K562 (cell line): ENCODE data around the gene DCAF4. TPM values are rescaled to one million over a fixed set of nuclear protein-coding genes. Genes with fewer than 3 reads are reported as not detected.

Source experiments
- ATAC-seq: fragments of 200-7000 bp; cut with Tn5 transposase; 3 replicates; pipeline ENCODE4 v1.9.1; 2020; ENCODE audit warnings: moderate library complexity
- BruUV-seq: library from RNA; stranded (reverse); fragments of 400-500 nt; replicated peaks from 2 replicates; lab custom pipeline; 2021; lab: Mats Ljungman, UMichigan
- CTCF ChIA-PET: fragments of 300-600 bp; formaldehyde crosslinking; extraction: SDS; loops from one replicate; lab custom pipeline; 2021; ENCODE audit warnings: low intra/inter-chr PET ratio; lab: Yijun Ruan, JAX
- POLR2A ChIA-PET: fragments of 300-600, 350-650 bp; sonication (Branson Sonifier 250); formaldehyde crosslinking; extraction: SDS; loops from one replicate; lab custom pipeline; 2021; ENCODE audit warnings: antibody characterized with exemption, inconsistent platforms; lab: Yijun Ruan, JAX
- DNase-seq, 4 experiments: peaks; one replicate each; pipeline versions ENCODE4 v3.0.0 to v3.0.0-alpha.2; 2011 to 2018; ENCODE audit warnings: low spot score in 3 of 4, mixed read lengths in 3 of 4; ENCODE audit errors: extremely low read depth in 1 of 4
- FAIRE-seq: peaks from 2 replicates; lab custom pipeline; 2011; peaks lifted over from hg19 to GRCh38; lab: Jason Lieb, UNC
- H2AFZ ChIP-seq: 2 replicates; pipeline ENCODE4 v1.6.0; 2011; ENCODE audit warnings: low read depth, low read length, control low read depth, inconsistent platforms
- H3K27ac ChIP-seq: fragments of 200-600 bp; 3 replicates; pipeline ENCODE4 v1.8.0; 2011; ENCODE audit warnings: low read depth, mild to moderate bottlenecking, control low read depth, inconsistent platforms, low read length, moderate library complexity, mixed read lengths; ENCODE audit errors: extremely low read depth
- H3K27me3 ChIP-seq, 2 experiments: fragments of 300-600 bp in 1 of 2; 2 replicates in 1 of 2; 3 replicates in 1 of 2; pipeline versions ENCODE4 v1.6.0 to v1.8.0; 2011; ENCODE audit warnings: inconsistent platforms in 2 of 2, low read length in 2 of 2, mild to moderate bottlenecking in 1 of 2, mixed read lengths in 1 of 2, moderate library complexity in 1 of 2; ENCODE audit not compliant: control insufficient read depth in 2 of 2, insufficient read depth in 2 of 2
- H3K36me3 ChIP-seq: fragments of 300-600 bp; 3 replicates; pipeline ENCODE4 v1.8.0; 2011; ENCODE audit warnings: mild to moderate bottlenecking, low read length, inconsistent platforms; ENCODE audit not compliant: control insufficient read depth, insufficient read depth
- H3K4me1 ChIP-seq, 2 experiments: fragments of 200-600 bp in 1 of 2; replicated peaks in 1 of 2; 2 replicates in 1 of 2; 3 replicates in 1 of 2; pipeline versions ENCODE4 v1.5.1 to v1.8.0; 2011; ENCODE audit warnings: inconsistent platforms in 2 of 2, low read length in 2 of 2, mild to moderate bottlenecking in 1 of 2, mixed read lengths in 1 of 2, moderate library complexity in 1 of 2; ENCODE audit not compliant: control insufficient read depth in 2 of 2, insufficient read depth in 2 of 2
- H3K4me2 ChIP-seq: 2 replicates; pipeline ENCODE4 v1.6.1; 2011; ENCODE audit warnings: low read length, control low read depth, inconsistent platforms, mixed read lengths; ENCODE audit not compliant: insufficient read depth
- H3K4me3 ChIP-seq: fragments of 200-600 bp; sonication (generic), shearing (Covaris generic); 2 replicates; pipeline ENCODE4 v1.5.1; 2016; ENCODE audit warnings: control low read depth, inconsistent platforms
- H3K79me2 ChIP-seq: fragments of 200-600 bp; 3 replicates; pipeline ENCODE4 v1.8.0; 2011; ENCODE audit warnings: low read length, inconsistent platforms; ENCODE audit not compliant: control insufficient read depth, insufficient read depth
- H3K9ac ChIP-seq, 2 experiments: 2 replicates each; pipeline versions ENCODE4 v1.6.0 to v1.6.1; 2011; ENCODE audit warnings: low read depth in 2 of 2, low read length in 2 of 2, control low read depth in 1 of 2, inconsistent platforms in 1 of 2, mild to moderate bottlenecking in 1 of 2, mixed read lengths in 1 of 2; ENCODE audit not compliant: insufficient read depth in 1 of 2
- H3K9me1 ChIP-seq: one replicate; pipeline ENCODE4 v1.6.0; 2011; ENCODE audit warnings: inconsistent platforms, mild to moderate bottlenecking, low read length, moderate library complexity; ENCODE audit not compliant: control insufficient read depth, insufficient read depth
- H3K9me3 ChIP-seq: replicated peaks from 2 replicates; pipeline ENCODE4 v1.5.1; 2011; ENCODE audit warnings: low read depth, low read length, inconsistent platforms; ENCODE audit not compliant: control insufficient read depth, insufficient read depth
- H4K20me1 ChIP-seq: replicated peaks from 2 replicates; pipeline ENCODE4 v1.6.1; 2011; ENCODE audit warnings: low read length, inconsistent platforms, mixed read lengths; ENCODE audit not compliant: control insufficient read depth, insufficient read depth
- CCNT2 ChIP-seq: IDR thresholded peaks from 2 replicates; pipeline ENCODE4 v1.6.1; 2011; ENCODE audit warnings: borderline replicate concordance, low read depth, mild to moderate bottlenecking, moderate library complexity, mixed read lengths, low read length; ENCODE audit not compliant: insufficient read length; ENCODE audit errors: extremely low read depth
- E2F6 ChIP-seq, 2 experiments: IDR thresholded peaks; 2 replicates each; pipeline ENCODE4 v1.6.1; 2011; ENCODE audit warnings: borderline replicate concordance in 1 of 2, control low read depth in 1 of 2, low read depth in 1 of 2, low read length in 1 of 2, mild to moderate bottlenecking in 1 of 2, mixed read lengths in 1 of 2, moderate library complexity in 1 of 2; ENCODE audit not compliant: insufficient read depth in 1 of 2, insufficient read length in 1 of 2, poor library complexity in 1 of 2, severe bottlenecking in 1 of 2; ENCODE audit errors: extremely low read depth in 1 of 2
- MAZ ChIP-seq, 2 experiments: fragments of 450-650 bp in 1 of 2; sonication (generic) in 1 of 2; formaldehyde crosslinking; IDR thresholded peaks in 1 of 2; conservative IDR thresholded peaks in 1 of 2; 2 replicates each; pipeline versions ENCODE4 v1.4.0 to v1.5.0; 2020; ENCODE audit warnings: mild to moderate bottlenecking in 1 of 2, missing genetic modification reagents in 1 of 2
- MEF2D ChIP-seq: conservative IDR thresholded peaks from 2 replicates; pipeline ENCODE4 v1.6.1; 2016; ENCODE audit warnings: low read depth, missing genetic modification characterization, missing compliant biosample characterization
- NFIC ChIP-seq: fragments of 450-650 bp; IDR thresholded peaks from 2 replicates; pipeline ENCODE4 v1.6.1; 2017; ENCODE audit warnings: mild to moderate bottlenecking, inconsistent platforms
- POLR2B ChIP-seq: fragments of 450-650 bp; IDR thresholded peaks from 2 replicates; pipeline ENCODE4 v1.6.1; 2018; ENCODE audit warnings: low read depth; ENCODE audit not compliant: partially characterized antibody
- SIN3B ChIP-seq: fragments of 450-650 bp; IDR thresholded peaks from 2 replicates; pipeline ENCODE4 v1.6.1; 2017; ENCODE audit warnings: low read depth, mild to moderate bottlenecking, moderate library complexity
- ZBED1 ChIP-seq: IDR thresholded peaks from 2 replicates; pipeline ENCODE4 v1.6.1; 2014
- ZNF511 ChIP-seq: sonication (generic); formaldehyde crosslinking; IDR thresholded peaks from 2 replicates; pipeline ENCODE4 v1.8.0; 2022; ENCODE audit warnings: mild to moderate bottlenecking, missing genetic modification reagents
- WGBS: fragments of 100-300 bp; shearing (Covaris generic); methylation state at CpG from one replicate; pipeline ENCODE4 v1.1.6; 2016; ENCODE audit warnings: low coverage, mixed read lengths; ENCODE audit not compliant: insufficient coverage; ENCODE audit errors: missing lambda C conversion rate; 5-methylcytosine and 5-hydroxymethylcytosine counted together
- in situ Hi-C: fragments of 300-500 bp; cut with MboI; formaldehyde crosslinking; loops from 4 replicates; pipeline ENCODE4 v1.15.0; 2018; ENCODE audit warnings: inconsistent platforms, mixed read lengths
- intact Hi-C: fragments of 100-400 bp; cut with micrococcal nuclease; formaldehyde crosslinking; loops from 2 replicates; pipeline ENCODE4 v1.14.2; 2022
- polyA plus RNA-seq, 8 experiments: library from polyadenylated mRNA; depleted of rRNA in 4 of 8; stranded (reverse) in 5 of 8; unstranded in 3 of 8; fragments of >200 nt; fragmentation: Nextera tagmentation in 2 of 8; fragmentation: Illumina TruSeq in 1 of 8; extraction: Ambion mirVana in 2 of 8; extraction: Trizol in 1 of 8; gene quantifications; 2 replicates each; pipeline versions ENCODE4 v1.2.1 to v1.2.3, GENCODE V29; 2011 to 2014; ENCODE audit warnings: inconsistent platforms in 1 of 8, missing spikeins in 1 of 8
- total RNA-seq, 7 experiments: library from RNA; depleted of rRNA in 6 of 7; stranded (reverse); fragments of >200 nt in 6 of 7; fragmentation: Illumina TruSeq in 2 of 7; extraction: Trizol in 2 of 7; gene quantifications; 2 replicates each; pipeline versions ENCODE4 v1.2.1 to v1.2.3, GENCODE V29; 2011 to 2021; ENCODE audit warnings: low replicate concordance in 1 of 7
- TF ChIP-seq, protein P1 (sequence below): fragments of 250-450 bp; sonication (Bioruptor Pico); IDR thresholded peaks from 2 replicates; pipeline ENCODE4 v1.5.0; 2021; ENCODE audit warnings: mild to moderate bottlenecking, borderline replicate concordance
- TF ChIP-seq, protein P2 (sequence below): fragments of 450-650 bp; conservative IDR thresholded peaks from 2 replicates; pipeline ENCODE4 v1.6.1; 2016; ENCODE audit warnings: missing genetic modification characterization, low read depth, mild to moderate bottlenecking, missing compliant biosample characterization, moderate library complexity
- TF ChIP-seq, protein P3 (sequence below), 2 experiments: fragments of 450-650 bp in 1 of 2; sonication (generic) in 1 of 2; formaldehyde crosslinking in 1 of 2; IDR thresholded peaks in 1 of 2; conservative IDR thresholded peaks in 1 of 2; 2 replicates each; pipeline versions ENCODE4 v1.6.1 to v1.8.1; 2016 to 2023; ENCODE audit warnings: mild to moderate bottlenecking in 2 of 2, moderate library complexity in 2 of 2, inconsistent platforms in 1 of 2, missing genetic modification reagents in 1 of 2

Gene DCAF4
- total and polyA plus RNA-seq, 9 of the 15 experiments (the other 6 are each of a cell fraction or from before 2014, with no cell fraction given) = 2.7 to 49.2 (median 22.9) TPM

- intact Hi-C loops = loop anchor here (10.0 kb wide), 1 partner anchor 539 kb away; no protein-coding TSS in a partner anchor
- no peak for FAIRE-seq
- no TSS peak for BruUV-seq
- no peaks in the 10 kb centered on the region for H4K20me1 ChIP-seq
- H3K9me3 ChIP-seq = no peaks in the 10 kb centered on the region
- peaks cover 21 to 49% of the 10 kb centered on the region in 2 experiments for H3K4me1 ChIP-seq
- peak overlapping the region; percentile 98 for H3K27ac ChIP-seq
- peaks cover 8% of the 10 kb centered on the region; the same call in 1 of the 3 replicates for H3K36me3 ChIP-seq
- peak overlapping the region; percentile 94 to 98 for H3K9ac ChIP-seq
- peak overlapping the region; percentile 92 for H3K4me2 ChIP-seq
- 1% methylated on average over 20 of the region's 33 CpGs for WGBS
- POLR2A ChIA-PET = interaction anchor here (0.5 to 2.0 kb wide), 9 partner anchors 9 to 417 kb away, joined by 3 to 11 read pairs (median 4); partner anchors contain the start of gene ZFYVE1
- peak overlapping the region; percentile 90 for H3K4me3 ChIP-seq
- ATAC-seq = peak; percentile 54
- in situ Hi-C loops = no loop called here
- H3K9me1 ChIP-seq = no peaks in the 10 kb centered on the region
- peak in 2 of 4 experiments; percentile 93 for DNase-seq
- peaks cover 47% of the 10 kb centered on the region for H3K79me2 ChIP-seq
- no peaks in the 10 kb centered on the region for H3K27me3 ChIP-seq
- peak overlapping the region; percentile 84 for H2AFZ ChIP-seq
- CTCF ChIA-PET = no interaction called here
- TF ChIP-seq, protein P1, sequence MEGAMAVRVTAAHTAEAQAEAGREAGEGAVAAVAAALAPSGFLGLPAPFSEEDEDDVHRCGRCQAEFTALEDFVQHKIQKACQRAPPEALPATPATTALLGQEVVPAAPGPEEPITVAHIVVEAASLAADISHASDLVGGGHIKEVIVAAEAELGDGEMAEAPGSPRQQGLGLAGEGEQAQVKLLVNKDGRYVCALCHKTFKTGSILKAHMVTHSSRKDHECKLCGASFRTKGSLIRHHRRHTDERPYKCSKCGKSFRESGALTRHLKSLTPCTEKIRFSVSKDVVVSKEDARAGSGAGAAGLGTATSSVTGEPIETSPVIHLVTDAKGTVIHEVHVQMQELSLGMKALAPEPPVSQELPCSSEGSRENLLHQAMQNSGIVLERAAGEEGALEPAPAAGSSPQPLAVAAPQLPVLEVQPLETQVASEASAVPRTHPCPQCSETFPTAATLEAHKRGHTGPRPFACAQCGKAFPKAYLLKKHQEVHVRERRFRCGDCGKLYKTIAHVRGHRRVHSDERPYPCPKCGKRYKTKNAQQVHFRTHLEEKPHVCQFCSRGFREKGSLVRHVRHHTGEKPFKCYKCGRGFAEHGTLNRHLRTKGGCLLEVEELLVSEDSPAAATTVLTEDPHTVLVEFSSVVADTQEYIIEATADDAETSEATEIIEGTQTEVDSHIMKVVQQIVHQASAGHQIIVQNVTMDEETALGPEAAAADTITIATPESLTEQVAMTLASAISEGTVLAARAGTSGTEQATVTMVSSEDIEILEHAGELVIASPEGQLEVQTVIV (CRISPR knock-in tag) = no peak
- TF ChIP-seq CCNT2 = no peak
- 0 out of 2 replicates have a peak, but pooled peaks have one; percentile 33 for TF ChIP-seq ZNF511 (CRISPR knock-in tag)
- TF ChIP-seq MEF2D = no peak
- peak; percentile 72 for TF ChIP-seq POLR2B
- TF ChIP-seq NFIC = 0 out of 2 replicates have a peak, but pooled peaks have one; percentile 17
- TF ChIP-seq, protein P2, sequence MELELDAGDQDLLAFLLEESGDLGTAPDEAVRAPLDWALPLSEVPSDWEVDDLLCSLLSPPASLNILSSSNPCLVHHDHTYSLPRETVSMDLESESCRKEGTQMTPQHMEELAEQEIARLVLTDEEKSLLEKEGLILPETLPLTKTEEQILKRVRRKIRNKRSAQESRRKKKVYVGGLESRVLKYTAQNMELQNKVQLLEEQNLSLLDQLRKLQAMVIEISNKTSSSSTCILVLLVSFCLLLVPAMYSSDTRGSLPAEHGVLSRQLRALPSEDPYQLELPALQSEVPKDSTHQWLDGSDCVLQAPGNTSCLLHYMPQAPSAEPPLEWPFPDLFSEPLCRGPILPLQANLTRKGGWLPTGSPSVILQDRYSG (tag) = no peak
- no peak for TF ChIP-seq SIN3B
- TF ChIP-seq E2F6 (IDR thresholded peaks at IDR 0.05; ENCODE audit: borderline replicate concordance in 1 of 2, extremely low read depth in 1 of 2, insufficient read depth in 1 of 2, insufficient read length in 1 of 2, low read depth in 1 of 2, low read length in 1 of 2, poor library complexity in 1 of 2, severe bottlenecking in 1 of 2) = peak in 1 of 2 experiments; percentile 62
- no peak for TF ChIP-seq ZBED1
- TF ChIP-seq MAZ (CRISPR knock-in tag; conservative IDR thresholded peaks at IDR 0.05 in 1 of 2, IDR thresholded peaks at IDR 0.05 in 1 of 2) = no peak; a peak in 1 of 4 replicates
- TF ChIP-seq, protein P3, sequence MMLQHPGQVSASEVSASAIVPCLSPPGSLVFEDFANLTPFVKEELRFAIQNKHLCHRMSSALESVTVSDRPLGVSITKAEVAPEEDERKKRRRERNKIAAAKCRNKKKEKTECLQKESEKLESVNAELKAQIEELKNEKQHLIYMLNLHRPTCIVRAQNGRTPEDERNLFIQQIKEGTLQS (IDR thresholded peaks at IDR 0.05) = no peak
- TF ChIP-seq, protein P3 (CRISPR knock-in tag; conservative IDR thresholded peaks at IDR 0.05) = no peak
These were observed 411 bp upstream of the DCAF4 start for GRCh38 chr14:72925815-72926291.
